SK-N-SH (cell line): ENCODE data around the gene RAC3. TPM values are rescaled to one million over a fixed set of nuclear protein-coding genes. Genes with fewer than 3 reads are reported as not detected.
A peak's percentile ranks its signal among the peaks of the same experiment; 100 is the strongest.

Experiments used
- CTCF ChIA-PET: fragments of 300-600, 350-600 bp; formaldehyde crosslinking; extraction: SDS; loops from one replicate; lab custom pipeline; 2021; lab: Yijun Ruan, JAX
- POLR2A ChIA-PET: fragments of 350-600 bp; sonication (Branson Sonifier 250); formaldehyde crosslinking; extraction: SDS; loops from one replicate; lab custom pipeline; 2020; ENCODE audit warnings: antibody characterized with exemption, inconsistent platforms; lab: Yijun Ruan, JAX
- DNase-seq: peaks from one replicate; pipeline ENCODE4 v3.0.0; 2012
- H2AFZ ChIP-seq: fragments of 200-600 bp; sonication (generic); 2 replicates; pipeline ENCODE4 v1.8.1; 2016; ENCODE audit warnings: antibody characterized with exemption, mild to moderate bottlenecking, low read depth
- H3F3A ChIP-seq: fragments of 200-600 bp; sonication (generic); replicated peaks from 2 replicates; pipeline ENCODE3; 2016; ENCODE audit warnings: antibody characterized with exemption, mild to moderate bottlenecking; ENCODE audit not compliant: insufficient read depth
- H3K27ac ChIP-seq, 2 experiments: fragments of 200-500 bp in 1 of 2; fragments of 200-600 bp in 1 of 2; sonication (Bioruptor generic) in 1 of 2; sonication (generic), shearing (Covaris generic) in 1 of 2; 2 replicates each; pipeline versions ENCODE4 v1.5.1 to v1.6.1; 2014 to 2016; ENCODE audit warnings: low read depth in 2 of 2, inconsistent platforms in 1 of 2, low read length in 1 of 2, mild to moderate bottlenecking in 1 of 2, mixed read lengths in 1 of 2
- H3K27me3 ChIP-seq: fragments of 200-600 bp; sonication (generic), shearing (Covaris generic); 2 replicates; pipeline ENCODE4 v1.6.1; 2016; ENCODE audit warnings: mixed run types; ENCODE audit not compliant: insufficient read depth
- H3K36me3 ChIP-seq, 2 experiments: fragments of 200-500 bp in 1 of 2; fragments of 200-600 bp in 1 of 2; sonication (Bioruptor generic) in 1 of 2; sonication (generic) in 1 of 2; replicated peaks in 1 of 2; 2 replicates each; pipeline versions ENCODE3 to v1.5.1; 2014 to 2016; ENCODE audit warnings: low read length in 1 of 2, mild to moderate bottlenecking in 1 of 2; ENCODE audit not compliant: insufficient read depth in 2 of 2, control insufficient read depth in 1 of 2
- H3K4me1 ChIP-seq, 2 experiments: fragments of 200-500 bp in 1 of 2; fragments of 200-600 bp in 1 of 2; sonication (Bioruptor generic) in 1 of 2; sonication (generic), shearing (Covaris generic) in 1 of 2; 2 replicates each; pipeline versions ENCODE4 v1.5.1 to v1.6.1; 2014 to 2016; ENCODE audit warnings: low read depth in 1 of 2, low read length in 1 of 2, mixed run types in 1 of 2; ENCODE audit not compliant: insufficient read depth in 2 of 2, control insufficient read depth in 1 of 2
- H3K4me2 ChIP-seq: fragments of 200-600 bp; sonication (generic), shearing (Covaris generic); 2 replicates; pipeline ENCODE4 v1.6.1; 2017; ENCODE audit warnings: mixed run types
- H3K4me3 ChIP-seq, 2 experiments: fragments of 200-500 bp in 1 of 2; fragments of 200-600 bp in 1 of 2; sonication (Bioruptor generic) in 1 of 2; sonication (generic), shearing (Covaris generic) in 1 of 2; 2 replicates each; pipeline versions ENCODE4 v1.5.1 to v1.8.1; 2014 to 2016; ENCODE audit warnings: low read depth in 2 of 2, inconsistent platforms in 1 of 2, low read length in 1 of 2, mild to moderate bottlenecking in 1 of 2, mixed read lengths in 1 of 2, moderate library complexity in 1 of 2
- H3K79me2 ChIP-seq: fragments of 200-600 bp; sonication (generic); 2 replicates; pipeline ENCODE4 v1.8.1; 2017; ENCODE audit warnings: mild to moderate bottlenecking; ENCODE audit not compliant: insufficient read depth
- H3K9ac ChIP-seq: fragments of 200-600 bp; sonication (generic); 2 replicates; pipeline ENCODE4 v1.6.1; 2017; ENCODE audit warnings: mixed run types
- H3K9me2 ChIP-seq: fragments of 200-600 bp; sonication (generic); 2 replicates; pipeline ENCODE4 v1.6.1; 2017; ENCODE audit warnings: mixed run types
- H3K9me3 ChIP-seq: fragments of 200-600 bp; sonication (generic); 2 replicates; pipeline ENCODE4 v1.6.1; 2017; ENCODE audit warnings: mixed run types, mild to moderate bottlenecking, moderate library complexity
- H4K20me1 ChIP-seq: fragments of 200-600 bp; sonication (generic); 2 replicates; pipeline ENCODE4 v1.6.1; 2017; ENCODE audit warnings: mild to moderate bottlenecking, mixed run types; ENCODE audit not compliant: insufficient read depth
- CHD2 ChIP-seq: fragments of 150-350 bp; IDR thresholded peaks from 2 replicates; pipeline ENCODE4 v1.6.1; 2018; ENCODE audit warnings: low read length; ENCODE audit not compliant: partially characterized antibody
- EZH2phosphoT487 ChIP-seq: fragments of 200-600 bp; sonication (generic); IDR thresholded peaks from 2 replicates; pipeline ENCODE4 v1.6.1; 2017; ENCODE audit warnings: low read depth, mixed run types, mild to moderate bottlenecking, antibody characterized with exemption, moderate library complexity, borderline replicate concordance
- JUND ChIP-seq: IDR thresholded peaks from 2 replicates; pipeline ENCODE4 v1.4.0; 2012
- NFIC ChIP-seq: IDR thresholded peaks from 2 replicates; pipeline ENCODE4 v1.4.0; 2012; ENCODE audit warnings: borderline replicate concordance
- POLR2AphosphoS5 ChIP-seq: IDR thresholded peaks from 2 replicates; pipeline ENCODE4 v1.6.1; 2012; ENCODE audit warnings: low read depth, low read length
- REST ChIP-seq: IDR thresholded peaks from 2 replicates; pipeline ENCODE4 v1.6.1; 2012; ENCODE audit warnings: mild to moderate bottlenecking, low read depth, low read length, moderate library complexity
- SIN3A ChIP-seq: IDR thresholded peaks from 2 replicates; pipeline ENCODE4 v1.6.1; 2012; ENCODE audit warnings: low read depth, mild to moderate bottlenecking, low read length, moderate library complexity, borderline replicate concordance
- SMC3 ChIP-seq: IDR thresholded peaks from 2 replicates; pipeline ENCODE4 v1.6.1; 2012; ENCODE audit warnings: low read depth, low read length, improper control_type of control experiment
- TCF12 ChIP-seq: IDR thresholded peaks from 2 replicates; pipeline ENCODE4 v1.4.0; 2012
- TEAD4 ChIP-seq: IDR thresholded peaks from 2 replicates; pipeline ENCODE4 v1.4.0; 2012; ENCODE audit warnings: mild to moderate bottlenecking, borderline replicate concordance; ENCODE audit not compliant: insufficient read depth
- USF2 ChIP-seq: fragments of 150-350 bp; IDR thresholded peaks from 2 replicates; pipeline ENCODE4 v1.6.1; 2017; ENCODE audit warnings: antibody characterized with exemption, low read length, low read depth, borderline replicate concordance
- WGBS: methylation state at CpG from one replicate; pipeline ENCODE4 v1.1.6; 2017; ENCODE audit warnings: low lambda C conversion rate; 5-methylcytosine and 5-hydroxymethylcytosine counted together
- polyA plus RNA-seq, 3 experiments: library from polyadenylated mRNA; depleted of rRNA; stranded (reverse); fragments of >200 nt; gene quantifications; 2 replicates each; pipeline ENCODE4 v1.2.3, GENCODE V29; 2012
- TF ChIP-seq, protein P1 (sequence below): IDR thresholded peaks from 2 replicates; pipeline ENCODE4 v1.4.0; 2012; ENCODE audit warnings: low read depth, borderline replicate concordance
- TF ChIP-seq, protein P2 (sequence below): IDR thresholded peaks from 2 replicates; pipeline ENCODE4 v1.4.0; 2012; ENCODE audit warnings: low read depth

The RAC3 gene
- polyA plus RNA-seq, 1 of the 3 experiments (the other 2 are of a cell fraction): 83.6 TPM

GRCh38 chr17:82021900-82022309 lies 9.6 kb upstream of the RAC3 start:
- H3K9me3 ChIP-seq: no peaks in the 10 kb centered on the region
- no peaks in the 10 kb centered on the region for H3K9me2 ChIP-seq
- CTCF ChIA-PET: interaction anchor here (0.8 to 35.7 kb wide), 29 partner anchors 9 to 769 kb away, joined by 3 to 1216 read pairs (median 11); partner anchors contain the start of genes ARHGDIA, ARL16, ASPSCR1 and DCXR
- H3K36me3 ChIP-seq: peaks cover 7 to 20% of the 10 kb centered on the region in 2 experiments
- no peak for DNase-seq
- H3K4me2 ChIP-seq: peak overlapping the region; percentile 99
- H3K4me1 ChIP-seq: peaks cover 18 to 36% of the 10 kb centered on the region in 2 experiments; a peak in 3 of 4 replicates
- no peaks in the 10 kb centered on the region for H3K27me3 ChIP-seq
- H3F3A ChIP-seq: peaks cover 32% of the 10 kb centered on the region
- peak overlapping the region; percentile 86 for H3K9ac ChIP-seq
- WGBS: 4% methylated on average over 8 of the region's 10 CpGs
- peaks cover 36% of the 10 kb centered on the region for H3K79me2 ChIP-seq
- no peak for TF ChIP-seq POLR2AphosphoS5
- no peak for TF ChIP-seq EZH2phosphoT487
- TF ChIP-seq USF2: no peak
- TF ChIP-seq SIN3A: no peak
- TF ChIP-seq REST: no peak
- TF ChIP-seq, protein P1, sequence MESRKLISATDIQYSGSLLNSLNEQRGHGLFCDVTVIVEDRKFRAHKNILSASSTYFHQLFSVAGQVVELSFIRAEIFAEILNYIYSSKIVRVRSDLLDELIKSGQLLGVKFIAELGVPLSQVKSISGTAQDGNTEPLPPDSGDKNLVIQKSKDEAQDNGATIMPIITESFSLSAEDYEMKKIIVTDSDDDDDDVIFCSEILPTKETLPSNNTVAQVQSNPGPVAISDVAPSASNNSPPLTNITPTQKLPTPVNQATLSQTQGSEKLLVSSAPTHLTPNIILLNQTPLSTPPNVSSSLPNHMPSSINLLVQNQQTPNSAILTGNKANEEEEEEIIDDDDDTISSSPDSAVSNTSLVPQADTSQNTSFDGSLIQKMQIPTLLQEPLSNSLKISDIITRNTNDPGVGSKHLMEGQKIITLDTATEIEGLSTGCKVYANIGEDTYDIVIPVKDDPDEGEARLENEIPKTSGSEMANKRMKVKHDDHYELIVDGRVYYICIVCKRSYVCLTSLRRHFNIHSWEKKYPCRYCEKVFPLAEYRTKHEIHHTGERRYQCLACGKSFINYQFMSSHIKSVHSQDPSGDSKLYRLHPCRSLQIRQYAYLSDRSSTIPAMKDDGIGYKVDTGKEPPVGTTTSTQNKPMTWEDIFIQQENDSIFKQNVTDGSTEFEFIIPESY: no peak
- TF ChIP-seq CHD2: no peak
- TF ChIP-seq SMC3: no peak
- TF ChIP-seq, protein P2, sequence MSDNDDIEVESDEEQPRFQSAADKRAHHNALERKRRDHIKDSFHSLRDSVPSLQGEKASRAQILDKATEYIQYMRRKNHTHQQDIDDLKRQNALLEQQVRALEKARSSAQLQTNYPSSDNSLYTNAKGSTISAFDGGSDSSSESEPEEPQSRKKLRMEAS: no peak
- TF ChIP-seq TEAD4: no peak
- no peak for TF ChIP-seq NFIC
- no peak for TF ChIP-seq JUND
- TF ChIP-seq TCF12: no peak
- TF ChIP-seq, all 33 proteins: peak for 0
- Histone ChIP-seq H2AFZ (no peak overlapping the region), H3K4me3 (peak overlapping the region; percentile 88 to 92), H3K27ac (peak overlapping the region; percentile 41), H4K20me1 (peaks cover 17% of the 10 kb centered on the region)
- POLR2A ChIA-PET: interaction anchor here (0.6 to 4.2 kb wide), 9 partner anchors 9 to 106 kb away, joined by 3 to 41 read pairs (median 7); partner anchors contain the start of genes DCXR, FASN, NOTUM and RAC3
